ENCODE results near the gene LSM8.

- TF ChIP-seq CTCF (tag by site-specific recombination; IDR thresholded peaks at IDR 0.05), result no peak
- TF ChIP-seq, protein P1, sequence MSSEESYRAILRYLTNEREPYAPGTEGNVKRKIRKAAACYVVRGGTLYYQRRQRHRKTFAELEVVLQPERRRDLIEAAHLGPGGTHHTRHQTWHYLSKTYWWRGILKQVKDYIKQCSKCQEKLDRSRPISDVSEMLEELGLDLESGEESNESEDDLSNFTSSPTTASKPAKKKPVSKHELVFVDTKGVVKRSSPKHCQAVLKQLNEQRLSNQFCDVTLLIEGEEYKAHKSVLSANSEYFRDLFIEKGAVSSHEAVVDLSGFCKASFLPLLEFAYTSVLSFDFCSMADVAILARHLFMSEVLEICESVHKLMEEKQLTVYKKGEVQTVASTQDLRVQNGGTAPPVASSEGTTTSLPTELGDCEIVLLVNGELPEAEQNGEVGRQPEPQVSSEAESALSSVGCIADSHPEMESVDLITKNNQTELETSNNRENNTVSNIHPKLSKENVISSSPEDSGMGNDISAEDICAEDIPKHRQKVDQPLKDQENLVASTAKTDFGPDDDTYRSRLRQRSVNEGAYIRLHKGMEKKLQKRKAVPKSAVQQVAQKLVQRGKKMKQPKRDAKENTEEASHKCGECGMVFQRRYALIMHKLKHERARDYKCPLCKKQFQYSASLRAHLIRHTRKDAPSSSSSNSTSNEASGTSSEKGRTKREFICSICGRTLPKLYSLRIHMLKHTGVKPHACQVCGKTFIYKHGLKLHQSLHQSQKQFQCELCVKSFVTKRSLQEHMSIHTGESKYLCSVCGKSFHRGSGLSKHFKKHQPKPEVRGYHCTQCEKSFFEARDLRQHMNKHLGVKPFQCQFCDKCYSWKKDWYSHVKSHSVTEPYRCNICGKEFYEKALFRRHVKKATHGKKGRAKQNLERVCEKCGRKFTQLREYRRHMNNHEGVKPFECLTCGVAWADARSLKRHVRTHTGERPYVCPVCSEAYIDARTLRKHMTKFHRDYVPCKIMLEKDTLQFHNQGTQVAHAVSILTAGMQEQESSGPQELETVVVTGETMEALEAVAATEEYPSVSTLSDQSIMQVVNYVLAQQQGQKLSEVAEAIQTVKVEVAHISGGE (tag by site-specific recombination; conservative IDR thresholded peaks at IDR 0.05; ENCODE audit: low read depth), result no peak
- TF ChIP-seq KLF10 (tag by site-specific recombination; IDR thresholded peaks at IDR 0.05), result no peak
- TF ChIP-seq TCF7L2 (IDR thresholded peaks at IDR 0.05; ENCODE audit: borderline replicate concordance, low read depth, low read length), result no peak
- no peak for TF ChIP-seq ZBTB20 (tag by site-specific recombination; IDR thresholded peaks at IDR 0.05)
Observed at GRCh38 chr7:118222591-118222990, 38.6 kb downstream of the LSM8 start.
